ENCODE results near the gene SBK2. TPM values are rescaled to one million over a fixed set of nuclear protein-coding genes. Genes with fewer than 3 reads are reported as not detected.

SBK2 gene
- total and polyA plus RNA-seq, 2 donors (not counting 1 experiment from before 2014, with no cell fraction given), result not detected

- no peaks in the 10 kb centered on the region for H3K9me3 ChIP-seq (ENCODE audit: control insufficient read depth, insufficient read depth, low read depth, low read length)
- H3K4me1 ChIP-seq (ENCODE audit: control insufficient read depth, extremely low read depth, insufficient read depth, low read length), result peaks cover 3% of the 10 kb centered on the region
- no peak overlapping the region for H2AFZ ChIP-seq (ENCODE audit: low read length)
- no peaks in the 10 kb centered on the region for H3K27me3 ChIP-seq (ENCODE audit: control insufficient read depth, insufficient read depth, low read length)
- H3K4me3 ChIP-seq (replicated peaks in 1 of 4; ENCODE audit: control extremely low read depth in 1 of 4, insufficient read depth in 1 of 4, low read depth in 3 of 4, low read length in 4 of 4), result peak overlapping the region; percentile 77 to 89 (median 87)
- no peak for DNase-seq (ENCODE audit: low read depth in 2 of 2)
- peak overlapping the region; percentile 94 for H3K4me2 ChIP-seq (ENCODE audit: extremely low read depth, insufficient read depth, low read length)
- H3K79me2 ChIP-seq (ENCODE audit: control insufficient read depth, insufficient read depth, low read length), result peaks cover 11% of the 10 kb centered on the region
- H4K20me1 ChIP-seq (ENCODE audit: control insufficient read depth, extremely low read depth, insufficient read depth, low read length), result no peaks in the 10 kb centered on the region
- TF ChIP-seq CTCF (conservative IDR thresholded peaks at IDR 0.05 in 1 of 2, IDR thresholded peaks at IDR 0.05 in 1 of 2; ENCODE audit: low read depth in 1 of 2, low read length in 2 of 2) (no peak), EZH2 (IDR thresholded peaks at IDR 0.05; ENCODE audit: low read length, missing control alignments) (no peak)
- no peak overlapping the region for H3K27ac ChIP-seq (ENCODE audit: insufficient read depth, low read length)
- no peak overlapping the region for H3K9ac ChIP-seq (ENCODE audit: insufficient read depth, low read length)
- H3K36me3 ChIP-seq (ENCODE audit: control insufficient read depth, insufficient read depth, low read length), result peaks cover 4% of the 10 kb centered on the region
Measured at GRCh38 chr19:55578761-55579747, 42.1 kb upstream of the SBK2 start.

GRCh38 chr19:55578031-55578760 is 41.3 kb upstream of the SBK2 start:
- no peak overlapping the region for H3K4me2 ChIP-seq (ENCODE audit: extremely low read depth, insufficient read depth, low read length)
- no peak for DNase-seq (ENCODE audit: low read depth in 2 of 2)
- peaks cover 4% of the 10 kb centered on the region for H3K36me3 ChIP-seq (ENCODE audit: control insufficient read depth, insufficient read depth, low read length)
- no peak overlapping the region for H3K4me3 ChIP-seq (replicated peaks in 1 of 4; ENCODE audit: control extremely low read depth in 1 of 4, insufficient read depth in 1 of 4, low read depth in 3 of 4, low read length in 4 of 4)
- H3K27me3 ChIP-seq (ENCODE audit: control insufficient read depth, insufficient read depth, low read length), result no peaks in the 10 kb centered on the region
- peaks cover 11% of the 10 kb centered on the region for H3K79me2 ChIP-seq (ENCODE audit: control insufficient read depth, insufficient read depth, low read length)
- H2AFZ ChIP-seq (ENCODE audit: low read length), result no peak overlapping the region
- peaks cover 3% of the 10 kb centered on the region for H3K4me1 ChIP-seq (ENCODE audit: control insufficient read depth, extremely low read depth, insufficient read depth, low read length)
- H4K20me1 ChIP-seq (ENCODE audit: control insufficient read depth, extremely low read depth, insufficient read depth, low read length), result no peaks in the 10 kb centered on the region
- no peak overlapping the region for H3K9ac ChIP-seq (ENCODE audit: insufficient read depth, low read length)
- H3K9me3 ChIP-seq (ENCODE audit: control insufficient read depth, insufficient read depth, low read depth, low read length), result no peaks in the 10 kb centered on the region
- H3K27ac ChIP-seq (ENCODE audit: insufficient read depth, low read length), result no peak overlapping the region
- TF ChIP-seq CTCF (conservative IDR thresholded peaks at IDR 0.05 in 1 of 2, IDR thresholded peaks at IDR 0.05 in 1 of 2; ENCODE audit: low read depth in 1 of 2, low read length in 2 of 2), result no peak
- no peak for TF ChIP-seq EZH2 (IDR thresholded peaks at IDR 0.05; ENCODE audit: low read length, missing control alignments)

GRCh38 chr19:55576746-55577145 is 39.8 kb upstream of the SBK2 start:
- DNase-seq (ENCODE audit: low read depth in 2 of 2), result no peak

More at GRCh38 chr19:55576746-55577145, 39.8 kb upstream of the SBK2 start:
- Histone ChIP-seq H3K4me3 (replicated peaks in 1 of 4; ENCODE audit: control extremely low read depth in 1 of 4, insufficient read depth in 1 of 4, low read depth in 3 of 4, low read length in 4 of 4) (no peak overlapping the region), H3K9me3 (ENCODE audit: control insufficient read depth, insufficient read depth, low read depth, low read length) (no peaks in the 10 kb centered on the region), H3K36me3 (ENCODE audit: control insufficient read depth, insufficient read depth, low read length) (peaks cover 4% of the 10 kb centered on the region), H3K9ac (ENCODE audit: insufficient read depth, low read length) (no peak overlapping the region), H3K4me1 (ENCODE audit: control insufficient read depth, extremely low read depth, insufficient read depth, low read length) (peaks cover 3% of the 10 kb centered on the region), H3K4me2 (ENCODE audit: extremely low read depth, insufficient read depth, low read length) (no peak overlapping the region), H3K27ac (ENCODE audit: insufficient read depth, low read length) (no peak overlapping the region), H4K20me1 (ENCODE audit: control insufficient read depth, extremely low read depth, insufficient read depth, low read length) (no peaks in the 10 kb centered on the region), H3K27me3 (ENCODE audit: control insufficient read depth, insufficient read depth, low read length) (no peaks in the 10 kb centered on the region), H3K79me2 (ENCODE audit: control insufficient read depth, insufficient read depth, low read length) (peaks cover 11% of the 10 kb centered on the region), H2AFZ (ENCODE audit: low read length) (no peak overlapping the region)
- TF ChIP-seq EZH2 (IDR thresholded peaks at IDR 0.05; ENCODE audit: low read length, missing control alignments) (no peak), CTCF (conservative IDR thresholded peaks at IDR 0.05 in 1 of 2, IDR thresholded peaks at IDR 0.05 in 1 of 2; ENCODE audit: low read depth in 1 of 2, low read length in 2 of 2) (no peak)
